ENCODE measurements around the gene TRAF3IP3. TPM values are rescaled to one million over a fixed set of nuclear protein-coding genes. Genes with fewer than 3 reads are reported as not detected.

The TRAF3IP3 gene, protein sequence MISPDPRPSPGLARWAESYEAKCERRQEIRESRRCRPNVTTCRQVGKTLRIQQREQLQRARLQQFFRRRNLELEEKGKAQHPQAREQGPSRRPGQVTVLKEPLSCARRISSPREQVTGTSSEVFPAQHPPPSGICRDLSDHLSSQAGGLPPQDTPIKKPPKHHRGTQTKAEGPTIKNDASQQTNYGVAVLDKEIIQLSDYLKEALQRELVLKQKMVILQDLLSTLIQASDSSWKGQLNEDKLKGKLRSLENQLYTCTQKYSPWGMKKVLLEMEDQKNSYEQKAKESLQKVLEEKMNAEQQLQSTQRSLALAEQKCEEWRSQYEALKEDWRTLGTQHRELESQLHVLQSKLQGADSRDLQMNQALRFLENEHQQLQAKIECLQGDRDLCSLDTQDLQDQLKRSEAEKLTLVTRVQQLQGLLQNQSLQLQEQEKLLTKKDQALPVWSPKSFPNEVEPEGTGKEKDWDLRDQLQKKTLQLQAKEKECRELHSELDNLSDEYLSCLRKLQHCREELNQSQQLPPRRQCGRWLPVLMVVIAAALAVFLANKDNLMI
- total RNA-seq, result not detected in 2 replicates

DNA sequence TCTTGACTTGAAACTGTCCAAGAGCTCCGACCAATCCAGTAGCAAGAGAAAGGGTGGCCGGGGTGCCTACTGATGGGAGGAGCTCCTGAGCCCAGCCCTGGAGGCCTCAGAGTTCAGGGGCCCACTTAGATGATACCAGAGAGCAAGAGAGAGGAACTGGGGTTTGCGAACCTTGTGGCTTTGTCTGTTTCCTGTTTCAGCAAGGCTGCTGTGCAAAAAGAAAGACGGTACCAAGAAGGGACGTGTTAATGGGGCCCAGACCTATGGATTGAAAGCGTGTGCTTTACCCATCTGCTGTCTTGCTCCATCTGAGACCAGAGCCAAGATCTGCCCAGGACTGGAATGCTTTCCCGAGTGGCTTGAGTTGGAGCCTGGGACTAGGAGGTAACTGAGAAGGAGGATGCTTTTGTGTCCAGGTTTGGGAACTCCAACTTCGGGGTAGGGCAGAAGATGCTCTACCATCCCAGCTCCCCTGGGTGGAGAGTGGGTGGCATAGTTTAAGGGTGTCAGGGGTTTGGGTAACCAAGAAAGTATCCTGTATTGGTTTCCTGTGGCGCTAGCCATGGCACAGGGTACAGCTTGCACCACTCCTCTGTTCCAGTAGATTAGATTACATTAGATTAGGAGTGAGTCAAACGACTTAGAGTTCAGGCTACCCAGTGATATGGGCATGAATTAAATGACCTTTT, at the start of gene TRAF3IP3:
Gene TRAF3IP3 (plus strand): TSS at position 128 of the 689 bp plus-strand sequence. CDS start 3,987 bp downstream, outside the sequence.

DNA sequence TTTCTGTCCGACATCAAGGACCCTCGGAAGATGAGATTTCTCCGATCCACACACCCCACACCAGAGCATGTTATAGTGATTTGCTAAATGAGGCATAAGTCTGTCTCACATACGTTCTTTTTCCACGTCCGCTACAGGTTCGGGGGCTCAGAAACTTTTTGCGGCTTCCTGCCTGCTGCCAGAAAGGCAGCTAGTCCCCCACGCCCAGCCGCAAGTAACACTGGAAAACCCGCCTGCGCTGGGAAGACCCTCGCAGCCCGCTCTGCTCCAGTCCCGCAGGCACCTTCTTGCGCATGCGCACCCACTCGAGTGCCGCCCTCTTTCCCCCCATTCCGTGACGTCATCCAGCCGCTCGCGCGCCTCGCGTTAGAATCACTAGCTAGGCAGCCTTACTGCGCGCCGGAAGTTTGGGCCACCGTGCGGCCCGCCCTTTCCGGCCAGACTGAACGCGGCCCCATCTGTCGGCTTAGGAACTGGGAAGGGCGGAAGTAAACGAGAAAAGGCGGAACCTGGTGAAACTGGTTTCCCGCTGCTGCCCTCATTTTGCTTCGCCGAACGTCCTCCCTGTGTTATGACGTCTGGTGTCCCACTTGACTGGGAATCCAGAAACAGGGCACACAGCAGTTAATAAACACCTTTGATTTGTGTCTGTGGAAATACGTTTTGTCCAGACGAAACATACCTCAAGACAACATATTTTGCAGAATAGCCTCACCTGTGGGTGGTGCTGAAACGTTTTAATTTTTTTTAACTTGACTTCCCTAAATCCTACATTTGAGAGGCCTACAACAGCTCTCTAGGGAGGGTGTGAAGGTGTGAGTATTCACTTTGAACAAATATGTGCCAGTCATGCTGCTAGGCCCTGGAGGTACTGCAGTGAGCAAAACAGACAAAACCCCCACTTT, 28.7 kb downstream of the TRAF3IP3 start, which contains the start of gene C1orf74:
Gene C1orf74 (minus strand): TSS at position 295 of the 905 bp plus-strand sequence. CDS start 925 bp downstream, outside the sequence.

DNA sequence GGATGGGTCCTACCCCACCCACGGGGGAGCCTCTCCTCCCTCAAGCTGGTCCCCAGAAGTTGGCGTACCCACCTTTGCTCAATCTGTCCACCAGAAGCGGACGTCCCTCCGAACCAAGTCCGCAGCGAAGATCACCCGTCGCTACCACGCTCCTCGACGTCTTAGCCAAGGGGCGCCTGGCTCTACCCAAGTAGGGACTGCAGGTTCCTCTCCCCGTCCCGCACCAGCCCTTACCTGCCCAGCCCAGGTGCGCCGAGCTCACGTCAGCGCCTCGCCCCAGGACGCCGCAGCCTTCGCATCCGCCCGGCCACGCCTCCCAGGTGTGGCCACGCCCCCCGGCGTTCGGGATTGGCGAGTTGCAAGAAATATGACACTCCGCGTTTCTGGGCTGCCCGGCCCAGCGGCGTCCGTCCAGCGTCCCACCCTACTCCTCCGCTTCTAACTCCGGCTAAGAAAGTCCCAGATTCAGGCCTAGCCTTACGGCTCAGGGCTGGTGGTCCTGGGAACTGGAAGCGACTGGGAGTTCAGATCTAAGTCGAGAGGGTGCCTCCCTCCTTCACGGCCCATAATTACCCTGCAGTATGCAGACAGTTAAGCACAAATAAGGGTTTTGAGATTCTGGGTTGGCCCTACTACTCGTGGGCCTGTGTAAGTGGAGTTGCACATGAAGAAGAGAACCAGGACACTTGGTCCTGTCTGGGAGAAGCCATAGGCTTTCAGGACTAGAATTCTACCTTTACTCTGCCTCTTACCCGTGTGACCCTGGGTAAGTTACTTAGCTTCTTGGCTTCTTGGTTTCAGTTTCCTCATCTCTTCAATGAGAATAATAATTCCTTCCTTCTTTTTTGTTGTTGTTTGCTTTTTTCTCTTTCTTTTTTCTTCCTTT, 50.3 kb downstream of the TRAF3IP3 start, which contains the start of gene IRF6:
Gene IRF6 (minus strand): TSS at position 268 of the 886 bp plus-strand sequence. CDS start 4,729 bp downstream, outside the sequence.

DNA sequence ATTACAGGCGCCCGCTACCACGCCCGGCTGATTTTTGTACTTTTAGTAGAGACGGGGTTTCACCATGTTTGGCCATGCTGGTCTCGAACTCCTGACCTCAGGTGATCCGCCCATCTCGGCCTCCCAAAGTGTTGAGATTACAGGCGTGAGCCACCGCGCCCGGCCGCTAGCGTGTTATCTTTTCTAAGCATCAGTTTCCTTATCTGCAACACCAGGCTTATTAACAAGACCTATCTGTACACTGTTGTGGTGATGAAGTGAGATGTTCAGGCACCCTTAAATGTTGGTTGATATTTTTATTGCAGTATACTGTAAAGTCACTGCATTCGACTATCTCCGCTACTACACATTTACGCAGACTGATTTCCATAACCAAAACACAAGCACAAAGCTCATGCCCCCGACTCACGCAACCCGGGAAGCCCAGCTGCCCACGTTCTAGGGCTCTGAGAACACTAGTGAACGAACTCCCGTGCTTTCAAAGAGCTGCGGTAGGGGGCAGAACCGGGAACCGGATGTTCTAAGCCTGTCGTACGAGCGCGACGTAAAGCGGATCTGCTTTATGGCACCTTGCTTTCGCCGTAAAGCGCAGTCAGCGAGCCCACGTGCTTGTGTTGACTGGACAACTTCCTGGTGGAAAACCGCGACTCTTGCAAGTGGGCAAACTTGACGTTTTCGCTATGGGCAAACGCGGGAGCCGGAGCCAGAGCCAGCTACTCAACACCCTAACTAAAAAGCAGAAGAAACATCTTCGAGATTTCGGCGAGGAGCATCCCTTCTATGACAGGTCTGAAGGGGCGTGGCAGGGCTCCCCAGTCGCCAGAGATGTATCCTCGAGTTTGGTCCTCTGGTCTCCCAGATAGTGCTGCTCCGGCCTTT, 71.8 kb downstream of the TRAF3IP3 start, which contains the start of gene UTP25:
Gene UTP25 (plus strand): TSS at position 589 of the 879 bp plus-strand sequence. CDS start 92 bp downstream, at position 681.

Other genes starting within 250 kb of the TRAF3IP3 start
- 8.4 and 14.6 TPM in 2 replicates for gene CAMK1G, start 172.3 kb upstream of the TRAF3IP3 start, total RNA-seq
- 8.7 and 12.3 TPM in 2 replicates for gene LAMB3, start 103.6 kb upstream of the TRAF3IP3 start, total RNA-seq
- gene G0S2, start 80.6 kb upstream of the TRAF3IP3 start, total RNA-seq, result 6.6 and 32.6 TPM in 2 replicates
- 10.6 and 14.3 TPM in 2 replicates for gene HSD11B1, start 51.2 kb upstream of the TRAF3IP3 start, total RNA-seq
- gene C1orf74, start 28.5 kb downstream of the TRAF3IP3 start, total RNA-seq, result 3.7 and 5.5 TPM in 2 replicates
- 0.44 and 0.62 TPM in 2 replicates for gene IRF6, start 50.1 kb downstream of the TRAF3IP3 start, total RNA-seq
- gene UTP25, start 71.9 kb downstream of the TRAF3IP3 start, total RNA-seq, result 10.2 and 15.7 TPM in 2 replicates
- gene SYT14, start 182.2 kb downstream of the TRAF3IP3 start, total RNA-seq, result 3.3 and 4.4 TPM in 2 replicates

Measured in uterine smooth muscle cell (primary cell).